Left renal pelvis (tissue), 4 donors: ENCODE measurements around the gene SNRNP40. TPM values are rescaled to one million over a fixed set of nuclear protein-coding genes. Genes with fewer than 3 reads are reported as not detected.

Experiments
- DNase-seq, 4 donors: peaks; one replicate each; pipeline ENCODE4 v3.0.0-alpha.2; 2013; ENCODE audit warnings: low read depth in 4 of 4, low spot score in 3 of 4
- polyA plus RNA-seq, 4 donors: library from polyadenylated mRNA; unstranded; fragments of 120-200 nt; gene quantifications; one replicate each; pipeline ENCODE4 v1.2.1, GENCODE V29; 2013; ENCODE audit not compliant: insufficient read length in 4 of 4

SNRNP40 gene
- polyA plus RNA-seq, 4 donors = 52.2 to 76.0 (median 70.1) TPM

DNA sequence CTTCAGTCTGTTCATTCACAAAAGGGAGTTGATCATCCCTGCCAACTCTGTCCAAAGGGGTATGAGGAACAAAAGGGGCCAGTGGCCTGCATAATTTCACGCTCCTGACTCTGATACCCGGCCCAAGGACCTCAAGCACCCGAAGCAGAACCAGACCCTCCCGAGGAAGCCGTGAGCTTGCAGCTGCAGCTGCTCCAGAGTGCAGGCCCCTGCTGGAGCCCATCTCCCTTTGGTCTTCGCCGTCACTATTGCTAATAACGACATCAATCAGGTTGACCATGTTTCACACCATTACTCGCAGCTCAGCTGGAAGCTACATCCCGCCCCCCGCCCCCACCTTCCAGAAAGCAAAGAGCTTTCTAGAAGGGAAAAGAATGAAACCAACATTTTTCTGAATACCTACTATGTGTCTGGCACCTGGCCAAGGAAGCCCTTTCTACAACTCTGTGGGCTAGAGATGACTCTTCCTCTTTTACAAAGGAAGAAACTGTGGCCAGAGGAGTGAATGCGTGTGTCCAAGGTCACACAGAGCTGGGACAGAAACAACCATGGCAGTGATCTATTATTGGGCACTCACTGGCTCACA lies 62.4 kb downstream of the SNRNP40 start:
- DNase-seq = no peak

DNA sequence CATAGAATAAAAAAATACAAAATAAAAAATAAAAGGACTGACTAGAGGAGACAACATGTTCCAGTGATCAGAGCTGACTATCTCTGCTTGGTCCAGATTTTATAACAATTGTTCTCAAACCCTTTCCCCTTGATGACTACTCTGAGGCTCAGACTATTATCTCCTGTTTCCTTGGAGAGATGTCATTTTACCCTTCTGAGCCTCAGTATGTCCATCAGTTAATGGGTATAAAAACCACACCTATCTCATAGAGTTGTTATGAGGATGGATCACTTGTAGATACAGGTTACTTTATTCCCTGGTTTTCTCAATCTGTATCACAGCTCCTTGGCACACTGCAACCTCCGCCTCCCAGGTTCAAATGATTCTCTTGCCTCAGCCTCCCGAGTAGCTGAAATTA lies 63.9 kb downstream of the SNRNP40 start:
- DNase-seq = no peak

DNA sequence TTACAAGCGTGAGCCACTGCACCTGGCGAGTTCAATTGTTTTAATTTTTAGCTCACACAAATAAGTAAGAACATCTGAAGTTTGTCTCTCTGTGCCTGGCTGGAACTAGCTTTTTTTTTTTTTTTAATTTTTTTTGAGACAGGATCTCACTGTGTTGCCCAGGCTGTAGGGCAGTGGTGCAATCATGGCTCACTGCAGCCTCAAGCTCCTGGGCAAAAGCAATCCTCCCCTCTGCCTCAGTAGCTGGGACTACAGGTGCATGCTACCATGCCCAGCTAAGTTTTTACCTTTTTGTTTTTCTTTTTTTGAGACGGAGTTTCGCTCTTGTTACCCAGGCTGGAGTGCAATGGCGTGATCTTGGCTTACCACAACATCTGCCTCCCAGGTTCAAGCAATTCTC lies 64.8 kb downstream of the SNRNP40 start:
- no peak for DNase-seq

DNA sequence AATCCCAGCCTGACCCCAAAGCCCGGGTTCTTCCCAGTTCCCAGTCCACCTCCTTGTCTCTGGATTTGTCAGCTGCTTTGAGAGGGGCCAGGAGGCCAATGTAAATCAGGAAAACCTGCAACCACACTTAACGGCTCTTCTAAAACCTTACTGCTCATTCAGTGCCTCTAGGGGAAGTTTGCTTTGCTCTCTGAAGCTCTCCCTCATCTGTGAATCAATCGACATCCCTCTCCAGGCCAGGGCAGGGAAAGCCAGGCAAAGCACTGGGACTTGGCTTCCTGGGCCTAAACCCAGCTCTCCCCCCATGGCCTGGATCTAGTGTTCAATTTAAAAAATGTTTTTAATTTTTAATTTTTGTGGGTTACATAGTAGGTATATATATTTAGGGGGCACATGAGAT lies 66.2 kb downstream of the SNRNP40 start:
- no peak for DNase-seq

DNA sequence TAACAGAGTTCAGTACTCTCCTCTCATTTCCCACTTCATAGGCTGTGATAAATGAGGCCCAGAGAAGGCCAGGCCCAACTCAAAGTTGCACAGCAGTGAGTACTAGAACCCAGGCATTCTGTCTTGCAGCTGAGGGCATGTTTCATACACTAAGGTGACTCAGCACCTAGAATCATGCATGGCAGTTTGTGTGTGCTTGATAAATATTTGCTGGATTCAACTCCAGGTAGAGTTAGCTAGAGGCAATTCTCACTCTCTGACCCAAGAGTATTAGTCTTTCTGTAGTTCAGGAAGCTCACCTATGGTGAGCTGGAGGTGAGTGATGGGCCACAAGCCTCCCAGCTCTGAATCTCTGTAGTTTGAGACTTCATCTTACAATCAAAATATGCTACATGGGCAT lies 67.6 kb downstream of the SNRNP40 start:
- DNase-seq = no peak

DNA sequence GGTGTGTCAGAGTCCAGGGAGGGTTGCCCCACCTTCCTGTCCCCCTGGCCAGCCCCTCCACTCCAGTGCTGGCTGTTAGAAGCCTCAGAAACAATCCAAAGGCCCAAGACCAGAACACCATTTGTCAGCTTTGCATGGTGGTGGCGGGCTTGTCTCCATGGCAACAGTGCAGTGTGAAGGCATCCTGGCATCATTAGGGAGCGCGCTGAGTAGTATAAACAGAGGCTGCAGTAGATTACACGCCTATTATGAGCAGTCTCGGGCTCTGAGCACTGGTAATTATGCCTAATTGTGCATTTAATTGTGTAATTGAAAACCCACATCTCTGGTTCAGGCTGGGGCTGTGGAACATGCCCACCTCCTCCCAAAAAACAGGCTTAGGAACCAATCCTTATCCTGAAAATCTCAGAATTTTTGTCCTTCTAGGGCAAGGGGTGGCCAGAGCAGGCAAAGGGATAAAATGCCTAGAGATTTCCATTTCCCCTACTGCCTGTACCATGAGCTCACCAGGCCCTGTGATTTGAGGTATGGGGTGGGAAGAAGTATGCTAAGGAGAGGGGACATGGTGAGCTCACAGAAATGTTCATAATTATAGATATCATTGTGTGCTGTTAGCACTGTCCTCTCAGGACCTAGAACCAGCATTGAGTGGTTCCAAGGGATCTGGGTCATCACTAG lies 68.6 kb downstream of the SNRNP40 start:
- no peak for DNase-seq

DNA sequence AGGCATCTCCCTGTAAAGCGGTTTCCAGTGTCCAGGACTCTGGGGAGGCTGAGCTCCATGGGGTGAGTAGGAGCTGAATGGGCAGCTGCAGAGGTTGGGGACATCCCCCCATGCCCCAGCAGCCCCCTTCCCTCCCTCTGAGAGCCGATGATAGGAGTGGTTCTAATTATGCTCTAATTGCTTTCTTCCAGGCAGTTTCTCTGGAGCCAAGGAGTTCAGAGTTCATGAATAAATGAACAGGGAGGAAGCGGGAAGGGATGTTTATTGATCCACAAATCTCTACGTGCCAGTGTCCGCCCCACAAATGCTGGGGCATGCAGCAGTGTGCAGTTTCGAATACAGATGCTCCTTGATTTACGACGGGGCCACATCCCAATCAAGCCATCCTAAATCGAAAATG lies 72.5 kb downstream of the SNRNP40 start:
- DNase-seq = no peak

DNA sequence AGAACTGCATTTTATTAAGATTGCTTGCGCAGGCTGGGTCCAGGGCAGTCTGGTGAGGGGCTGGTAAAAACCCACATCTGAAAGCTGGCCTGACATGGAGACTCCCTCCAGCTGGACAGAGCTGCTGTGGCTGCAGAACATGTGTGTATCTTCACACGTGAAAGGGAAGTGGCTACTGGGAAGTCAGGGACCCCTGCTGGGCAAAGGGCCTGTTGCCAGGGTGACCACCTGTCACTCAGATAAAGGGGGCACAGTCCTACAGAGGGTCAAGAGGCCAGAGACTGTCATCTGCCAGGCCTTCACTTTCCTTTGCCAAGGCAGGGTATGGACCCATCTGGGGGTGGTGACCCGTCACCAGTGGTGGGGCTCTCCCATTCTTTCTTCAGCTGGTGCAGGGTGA lies 74.4 kb downstream of the SNRNP40 start:
- DNase-seq = no peak

DNA sequence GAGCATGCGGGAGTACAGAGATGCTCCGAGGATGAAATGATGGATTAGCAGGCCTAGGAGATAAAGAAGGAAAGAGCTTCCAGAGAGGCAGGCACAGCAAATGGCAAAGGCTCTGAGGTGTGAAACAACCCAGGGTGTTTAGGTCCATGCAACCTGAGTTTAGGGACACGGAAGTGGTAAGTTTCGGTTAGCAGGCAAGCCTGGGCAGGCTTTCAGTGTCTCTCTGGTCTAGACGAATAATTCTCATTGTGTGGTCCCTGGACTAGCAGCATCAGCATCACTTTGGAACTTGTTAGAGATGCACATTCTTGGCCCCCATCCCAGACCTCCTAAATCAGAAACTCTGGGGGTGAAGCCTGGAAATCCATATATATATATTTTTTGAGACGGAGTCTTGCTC lies 75.5 kb downstream of the SNRNP40 start:
- DNase-seq = no peak

DNA sequence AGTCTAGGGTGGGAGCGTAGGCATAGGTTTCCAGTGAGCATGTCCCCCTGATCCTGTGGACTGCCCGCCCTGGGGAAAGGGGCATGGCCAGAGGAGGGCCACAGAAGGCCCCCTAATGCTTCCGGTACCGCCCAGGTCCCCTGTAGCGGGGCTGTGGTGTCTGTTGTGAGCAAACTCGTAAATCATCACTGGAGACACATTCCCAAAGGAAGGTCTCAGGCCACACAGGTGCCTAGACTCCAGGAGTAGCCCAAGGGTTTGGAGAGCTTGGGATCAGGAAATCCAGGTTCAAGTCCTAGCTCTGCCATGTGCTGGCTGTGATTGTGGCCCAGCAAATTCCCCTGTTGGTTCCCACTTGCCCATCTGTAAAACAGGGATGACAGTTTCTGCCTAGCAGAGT lies 77.1 kb downstream of the SNRNP40 start:
- DNase-seq = no peak

DNA sequence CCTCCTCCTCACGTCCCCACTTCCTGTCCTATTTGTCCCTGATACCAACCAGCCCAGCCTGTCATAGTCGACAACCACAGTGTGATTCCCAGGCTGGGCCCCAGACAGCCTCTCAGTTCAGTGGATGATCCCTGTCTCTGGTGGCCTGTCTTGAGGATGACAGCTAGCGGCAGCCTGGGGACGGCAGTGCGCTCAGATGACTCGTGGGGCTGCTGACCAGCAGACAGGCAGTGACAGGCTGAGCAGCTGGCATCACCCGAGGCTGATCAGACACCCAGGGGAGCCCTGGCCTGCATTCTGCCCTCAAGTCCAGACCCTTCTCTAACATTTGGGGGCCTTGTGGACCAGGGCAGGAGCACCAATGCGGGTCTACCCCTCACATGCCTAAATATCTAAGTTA lies 77.9 kb downstream of the SNRNP40 start:
- no peak for DNase-seq

DNA sequence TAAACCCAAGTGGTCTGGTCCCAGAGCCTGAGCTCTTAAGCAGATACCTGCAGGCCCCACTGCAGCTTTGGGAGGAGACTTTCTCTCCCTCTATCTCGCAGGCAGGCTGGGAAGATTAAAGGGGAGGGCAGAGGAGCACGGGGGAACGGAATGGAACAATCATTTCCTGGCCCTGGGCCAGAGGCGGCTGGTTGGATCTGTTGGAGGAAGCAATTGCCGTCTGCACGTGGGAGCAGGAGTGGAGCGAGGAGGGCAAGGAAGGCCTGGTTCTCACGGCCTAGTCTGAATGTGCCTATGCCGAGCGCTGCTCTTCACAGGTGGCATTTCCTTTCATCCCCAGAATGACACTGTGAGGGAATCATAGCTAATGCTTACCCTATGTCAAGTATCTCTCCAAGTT lies 80.6 kb downstream of the SNRNP40 start:
- no peak for DNase-seq

DNA sequence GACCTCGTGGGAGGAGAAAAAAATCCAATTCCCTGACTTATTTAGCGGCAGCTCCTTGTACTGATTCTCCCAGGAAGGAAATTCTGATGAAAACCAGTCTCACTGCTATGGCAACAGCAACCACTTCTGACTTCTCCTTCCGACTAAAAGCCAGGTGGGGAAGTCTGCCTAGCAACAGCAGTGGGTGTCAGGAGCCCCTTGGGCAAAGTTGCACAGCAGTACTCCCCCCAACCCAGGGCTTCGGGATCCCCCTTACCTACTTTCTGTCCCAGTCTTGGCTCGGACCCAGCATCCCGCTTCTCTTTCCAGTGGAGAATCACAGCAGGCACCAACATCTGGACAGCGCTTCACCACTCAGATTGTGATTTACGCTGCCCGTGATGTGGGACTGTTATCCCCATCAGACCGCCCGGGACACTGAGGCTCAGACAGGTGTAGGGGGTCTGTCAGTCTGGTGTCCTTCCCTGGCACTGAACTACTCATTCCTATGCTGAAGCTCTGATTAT lies 81.5 kb downstream of the SNRNP40 start:
- DNase-seq = no peak

DNA sequence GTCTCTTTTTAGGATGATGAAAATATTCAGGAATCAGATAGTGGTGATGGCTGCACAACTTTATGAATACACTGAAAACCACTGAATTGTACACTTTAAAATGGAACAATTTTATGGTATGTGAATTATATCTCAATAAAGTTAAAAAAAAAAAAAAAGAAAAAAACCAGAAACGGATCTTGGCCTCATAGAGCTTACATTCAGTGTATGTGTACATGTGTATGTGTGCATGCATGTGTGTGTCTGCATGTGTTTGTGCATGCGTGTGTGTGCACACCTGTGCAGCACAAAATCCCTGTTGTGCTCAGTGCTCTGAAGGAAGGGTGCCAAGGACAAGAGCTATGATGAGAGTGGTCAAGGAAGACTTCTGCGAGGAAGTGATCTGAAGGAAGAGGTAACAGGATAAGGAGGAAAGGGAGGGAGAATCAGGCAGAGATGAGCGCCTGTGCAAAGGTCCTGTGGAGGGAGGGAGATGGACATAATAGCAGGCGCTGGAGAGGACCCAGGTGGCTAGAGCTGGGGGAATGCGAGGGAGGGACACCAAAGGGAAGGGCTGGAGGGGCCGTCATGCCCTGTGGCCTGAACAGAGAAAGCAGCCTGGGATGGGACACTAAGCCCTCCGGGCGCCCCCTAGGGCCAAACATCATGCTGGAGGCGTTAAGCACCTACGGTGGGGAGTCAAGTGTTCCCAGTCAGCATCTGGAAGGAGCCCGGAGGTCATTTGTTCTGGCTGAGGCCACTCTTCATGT lies 82.1 kb downstream of the SNRNP40 start:
- DNase-seq = no peak

Other genes starting within 250 kb of the SNRNP40 start
- 100 to 1,000 TPM in 3 of 4 donors, 10 to 100 TPM in 1; 81.1 to 128 (median 114) TPM for gene PUM1, start 231.1 kb downstream of the SNRNP40 start, polyA plus RNA-seq
- gene NKAIN1, start 56.9 kb downstream of the SNRNP40 start, polyA plus RNA-seq = 1 to 10 TPM; 3.7 to 5.0 (median 3.9) TPM
- 10 to 100 TPM; 33.6 to 54.9 (median 47.3) TPM for gene ZCCHC17, start 244 bp upstream of the SNRNP40 start, polyA plus RNA-seq
- 10 to 100 TPM; 35.4 to 79.0 (median 63.9) TPM for gene FABP3, start 76.3 kb upstream of the SNRNP40 start, polyA plus RNA-seq
- gene SERINC2, start 116.4 kb upstream of the SNRNP40 start, polyA plus RNA-seq = 10 to 100 TPM in 3 of 4 donors, 1 to 10 TPM in 1; 8.8 to 51.2 (median 41.6) TPM